Activated T-helper 1 cell treated with Interleukin-2 at 50 U/mL for 16 hours (primary cell): Measurements from ENCODE around the gene GPN3.
A peak's percentile ranks its signal among the peaks of the same experiment; 100 is the strongest.
"Not testable (repeated sequence)": the region's sequence is repeated elsewhere in the genome, so short reads cannot be mapped to it uniquely, and the experiment has no call there.

Experiments used
- DNase-seq: peaks from one replicate; pipeline ENCODE4 v3.0.0-alpha.2; 2020; ENCODE audit warnings: low read depth

The GPN3 gene

DNA sequence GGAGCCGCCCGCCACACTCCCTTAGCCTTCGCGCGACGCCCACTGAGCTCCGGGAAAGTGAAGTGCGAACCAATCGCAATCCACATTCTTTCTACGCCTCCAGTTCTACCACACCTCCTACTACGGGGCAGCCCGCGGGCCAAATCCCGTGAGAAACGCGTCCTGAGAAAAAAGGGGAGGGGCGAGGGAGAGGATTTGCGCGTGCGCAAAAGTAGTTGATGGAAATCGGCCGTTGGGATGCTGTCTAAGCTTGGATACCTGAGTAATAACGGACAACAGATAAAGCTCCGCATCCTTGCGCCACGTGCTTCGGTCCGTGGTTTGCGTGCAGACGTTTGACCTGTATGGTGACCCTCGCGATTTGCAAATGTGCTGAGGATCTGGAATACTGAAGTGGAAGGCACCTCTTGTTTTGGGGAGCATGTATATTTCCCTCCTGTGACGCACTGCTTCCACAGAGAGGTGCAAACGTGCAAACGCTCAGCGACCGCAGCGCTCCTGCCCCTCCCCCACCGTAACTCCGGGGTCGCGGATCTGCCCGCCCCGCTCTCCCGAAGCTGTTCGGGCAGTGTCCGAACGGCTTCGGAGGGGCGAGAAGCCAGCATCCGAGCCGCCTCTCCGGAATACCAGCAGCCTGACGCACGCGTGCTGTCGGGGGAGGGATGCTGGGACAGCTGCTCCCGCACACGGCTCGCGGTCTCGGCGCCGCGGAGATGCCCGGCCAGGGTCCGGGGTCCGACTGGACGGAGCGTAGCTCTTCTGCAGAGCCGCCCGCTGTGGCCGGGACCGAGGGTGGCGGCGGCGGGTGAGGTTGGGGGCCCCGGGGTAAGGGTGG lies at the start of gene GPN3, which contains the start of gene FAM216A:
Gene GPN3, minus strand, starts transcription at position 44 of the 835 bp plus-strand sequence. CDS start 54 bp downstream, outside the sequence.
Gene FAM216A, plus strand, starts transcription at position 632 of the 835 bp plus-strand sequence. Its CDS starts 31 bp downstream, at position 663.
- DNase-seq = peak; percentile 89

DNA sequence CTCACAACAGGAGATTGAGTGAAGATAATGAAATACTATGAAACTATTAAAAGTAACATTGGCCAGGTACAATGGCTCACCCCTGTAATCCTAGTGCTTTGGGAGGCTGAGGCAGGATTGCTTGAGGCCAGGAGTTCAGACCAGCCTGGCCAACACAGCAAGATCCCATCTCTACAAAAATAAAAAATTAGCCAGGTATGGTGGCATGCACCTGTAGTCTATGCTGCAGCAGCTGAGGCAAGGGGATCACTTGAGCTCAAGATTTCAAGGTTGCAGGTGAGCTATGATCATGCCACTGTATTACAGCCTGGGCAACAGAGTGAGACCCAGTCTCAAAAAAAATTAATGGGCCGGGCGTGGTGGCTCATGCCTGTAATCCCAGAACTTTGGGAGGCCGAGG lies 48.9 kb upstream of the GPN3 start:
- no peak for DNase-seq

DNA sequence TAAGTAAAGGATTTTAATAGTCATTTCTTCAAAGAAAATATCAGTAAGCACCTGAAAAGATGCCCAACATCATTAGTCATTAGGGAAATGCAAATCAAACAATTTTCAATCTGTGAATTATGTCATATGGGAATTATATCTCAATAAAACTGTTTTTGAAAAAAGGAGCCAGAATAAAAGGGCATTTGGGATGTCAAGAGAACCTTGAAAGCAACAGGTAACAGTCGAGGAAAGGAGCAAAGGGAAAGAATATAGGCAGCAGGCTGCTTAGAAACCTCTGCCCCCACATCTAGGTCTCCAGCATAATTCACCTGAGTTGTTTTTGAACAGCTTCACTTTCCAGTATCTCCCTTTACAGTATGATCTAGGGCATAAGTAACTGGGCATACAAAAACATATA lies 46.3 kb upstream of the GPN3 start:
- no peak for DNase-seq

DNA sequence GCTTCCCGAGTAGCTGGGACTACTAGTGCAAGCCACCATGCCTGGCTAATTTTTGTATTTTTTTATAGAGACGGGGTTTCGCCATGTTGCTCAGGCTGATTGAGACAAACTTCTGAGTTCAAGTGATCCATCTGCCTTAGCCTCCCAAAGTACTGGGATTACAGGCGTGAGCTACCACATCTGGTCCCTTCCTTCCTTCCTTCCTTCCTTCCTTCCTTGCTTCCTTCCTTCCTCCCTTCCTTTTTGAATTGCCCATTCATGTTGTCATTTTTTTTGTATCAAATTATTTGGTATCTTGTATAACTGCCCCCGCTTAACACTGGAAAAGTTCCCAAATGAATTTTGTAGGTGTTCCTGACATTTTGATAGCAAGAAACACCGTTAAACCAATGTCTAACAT lies 45.8 kb upstream of the GPN3 start:
- DNase-seq = no peak

DNA sequence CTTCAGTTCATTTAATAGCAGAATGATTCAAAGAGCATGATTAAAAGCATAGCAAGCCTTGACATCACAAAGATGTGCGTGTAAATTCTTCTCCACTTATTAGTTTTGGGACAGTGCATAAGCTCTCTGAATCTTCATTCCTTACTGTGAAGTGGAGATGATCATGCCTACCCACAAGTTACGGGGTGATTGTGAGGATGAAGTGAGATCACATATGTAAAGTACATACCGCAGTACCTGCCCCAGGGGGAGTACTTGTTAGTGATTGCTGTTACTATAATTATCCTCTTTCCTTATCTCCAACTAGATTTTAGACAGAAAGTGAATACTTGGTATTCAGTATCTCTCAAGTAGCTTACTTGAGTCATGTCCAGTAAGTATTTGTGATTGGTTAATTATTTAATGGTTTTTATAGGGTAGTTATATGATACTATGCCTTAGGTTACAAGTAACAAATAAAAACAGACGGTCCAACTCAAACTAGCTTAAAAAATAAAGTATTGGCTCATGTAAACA lies 40.1 kb upstream of the GPN3 start:
- DNase-seq = no peak

DNA sequence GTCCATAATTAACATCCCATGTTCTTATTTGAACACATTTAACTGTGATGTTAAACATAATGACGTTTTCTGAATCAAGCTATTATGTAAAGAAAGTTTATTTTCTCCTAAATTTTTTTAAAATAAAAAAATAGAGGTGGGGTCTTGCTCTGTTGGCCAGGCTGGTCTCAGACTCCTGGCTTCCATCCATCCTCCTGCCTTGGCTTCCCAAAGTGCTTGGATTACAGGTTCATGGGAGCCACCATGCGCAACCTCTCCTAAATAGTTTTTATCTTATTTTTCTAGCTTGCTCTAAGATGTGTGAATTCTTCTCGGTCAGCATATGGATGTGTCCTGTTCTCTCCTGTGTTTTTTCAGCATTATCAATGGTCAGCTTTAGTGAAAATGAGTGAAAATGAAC lies 37.3 kb upstream of the GPN3 start:
- DNase-seq = no peak

DNA sequence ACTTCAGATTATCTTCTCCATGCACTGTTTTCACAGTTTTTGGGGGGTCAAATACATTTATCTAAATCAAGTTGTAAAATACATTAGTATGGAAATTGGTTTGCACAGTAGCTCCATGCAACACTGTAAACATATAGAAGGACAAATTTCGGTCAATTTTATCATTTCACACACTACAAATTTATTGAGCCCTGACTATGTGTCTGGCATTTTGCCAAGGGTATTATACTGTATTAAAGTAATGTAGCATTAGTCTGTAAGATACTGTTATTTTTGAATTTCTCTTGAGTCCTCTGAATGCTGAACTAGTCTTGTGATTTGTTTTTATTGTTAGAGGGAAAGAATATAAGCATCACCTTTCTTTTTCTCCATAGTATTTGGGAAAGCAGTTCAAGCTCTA lies 35.4 kb upstream of the GPN3 start:
- no peak for DNase-seq

DNA sequence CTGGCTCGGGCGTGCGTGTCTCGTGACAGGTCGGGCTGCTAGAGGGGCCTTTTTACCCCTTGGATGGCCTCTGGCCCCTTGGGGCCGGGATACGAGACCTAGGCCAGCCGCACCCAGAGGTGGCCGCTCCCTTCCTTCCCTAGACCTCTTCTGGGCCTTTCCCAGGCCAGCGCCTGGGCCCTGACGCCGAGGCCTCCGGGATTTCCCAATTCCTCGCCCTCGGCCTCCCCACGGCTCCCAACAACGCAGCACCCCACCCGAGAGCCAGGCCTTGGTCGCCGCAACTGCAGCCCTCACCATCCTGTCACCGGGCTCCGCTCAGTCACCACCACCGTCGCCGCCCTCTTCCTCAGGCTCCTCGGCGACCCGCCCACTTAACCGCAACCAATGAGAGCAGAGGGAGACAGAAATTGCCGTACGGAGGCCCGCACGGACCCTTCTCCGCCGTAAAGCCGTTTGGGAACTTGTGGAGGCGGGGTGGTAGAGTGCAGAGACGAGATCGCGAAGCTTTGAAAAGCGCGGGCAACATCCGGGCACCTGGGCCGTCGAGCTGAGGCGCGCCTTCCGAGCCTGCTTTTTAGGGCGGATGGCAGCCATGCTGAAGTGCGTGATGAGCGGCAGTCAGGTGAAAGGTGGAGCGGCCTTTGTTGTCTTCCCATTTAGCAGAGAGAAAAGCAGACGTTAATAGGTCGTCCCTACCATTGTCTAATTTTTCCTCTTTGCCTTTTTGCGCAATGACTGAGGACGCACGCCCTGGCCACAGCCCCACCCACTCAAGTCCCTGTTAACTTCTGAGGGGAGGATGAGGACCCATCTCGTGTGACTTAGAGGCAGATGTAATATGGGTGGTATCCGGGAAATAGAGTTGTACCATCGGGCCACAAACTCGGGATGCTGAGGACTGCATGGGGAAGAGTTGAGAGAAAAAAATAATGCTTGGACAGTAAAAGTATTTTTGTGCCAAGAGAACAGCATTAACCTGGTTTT lies 34.0 kb upstream of the GPN3 start, which contains the start of the genes RAD9B and VPS29:
Gene RAD9B, plus strand, starts transcription at position 580 of the 987 bp plus-strand sequence. Its CDS starts 7 bp downstream, at position 587.
Gene VPS29, minus strand, starts transcription at position 360 of the 987 bp plus-strand sequence. Its CDS starts 60 bp downstream, at position 300.
- DNase-seq = peak; percentile 97

DNA sequence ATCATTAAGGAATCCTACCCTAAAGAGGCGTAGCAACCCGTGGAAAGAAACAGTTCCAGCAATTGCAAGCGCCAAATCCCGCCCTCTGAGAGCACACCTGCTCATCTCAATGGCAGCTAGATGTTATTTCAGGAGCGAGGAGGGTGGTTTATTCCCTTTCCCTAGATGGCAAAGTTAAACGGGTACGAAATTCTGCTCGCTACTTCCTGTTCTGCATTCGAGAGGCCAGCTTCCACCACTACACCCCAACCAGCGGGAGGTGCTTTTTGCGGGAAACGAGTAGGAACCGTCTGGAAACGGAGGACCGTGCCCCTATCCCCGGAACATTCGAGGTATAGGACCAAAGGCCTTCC lies 33.3 kb upstream of the GPN3 start:
- no peak for DNase-seq

DNA sequence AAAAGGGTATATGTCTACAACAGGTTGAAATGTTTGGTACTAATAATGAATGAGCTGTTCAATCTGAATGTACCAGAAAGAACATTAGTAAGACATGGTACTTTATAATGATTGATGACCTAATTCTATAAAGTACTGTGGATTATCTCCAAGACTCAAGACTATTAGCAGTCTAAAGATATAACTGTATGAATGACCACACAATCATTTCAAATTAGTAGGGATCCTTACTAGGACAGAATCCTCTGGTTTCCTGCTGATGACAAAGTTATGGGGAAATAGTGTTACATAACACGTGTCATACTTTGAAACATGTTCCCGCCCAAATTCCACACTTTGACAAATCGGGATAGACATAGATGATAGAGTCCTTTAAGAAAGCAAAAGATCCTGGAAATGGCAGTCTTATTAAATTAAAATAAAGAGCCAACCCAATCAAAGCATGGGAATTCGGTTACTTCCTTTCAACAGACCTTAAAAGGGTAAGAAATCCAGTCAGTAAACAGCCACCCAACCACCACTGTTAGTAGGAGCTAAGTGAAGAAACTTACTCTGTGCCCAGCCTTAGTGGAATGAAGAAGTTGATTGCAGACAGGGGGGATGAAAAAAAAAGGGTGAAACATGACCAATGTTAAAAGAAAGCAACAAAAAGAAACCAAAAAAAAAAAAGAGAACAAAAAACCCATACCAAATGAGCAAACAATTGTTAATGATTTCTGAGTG lies 31.1 kb upstream of the GPN3 start:
- DNase-seq = no peak

DNA sequence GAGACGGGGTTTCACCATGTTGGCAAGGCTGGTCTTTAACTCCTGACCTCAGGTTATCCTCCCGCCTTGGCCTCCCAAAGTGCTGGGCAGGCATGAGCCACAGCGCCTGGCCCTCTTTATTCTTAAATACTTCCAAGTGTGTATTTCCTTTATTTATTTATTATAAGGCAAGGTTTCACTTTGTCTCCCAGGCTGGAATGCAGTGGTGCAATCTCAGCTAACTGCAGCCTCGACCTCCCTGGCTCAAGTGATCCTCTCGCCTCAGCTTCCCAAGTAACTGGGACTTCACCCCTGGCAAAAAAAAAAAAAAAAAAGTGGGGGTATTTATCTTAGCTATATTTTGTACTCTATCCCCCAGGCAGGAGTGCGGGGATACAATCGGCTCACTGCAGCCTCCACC lies 7.4 kb upstream of the GPN3 start:
- no peak for DNase-seq

DNA sequence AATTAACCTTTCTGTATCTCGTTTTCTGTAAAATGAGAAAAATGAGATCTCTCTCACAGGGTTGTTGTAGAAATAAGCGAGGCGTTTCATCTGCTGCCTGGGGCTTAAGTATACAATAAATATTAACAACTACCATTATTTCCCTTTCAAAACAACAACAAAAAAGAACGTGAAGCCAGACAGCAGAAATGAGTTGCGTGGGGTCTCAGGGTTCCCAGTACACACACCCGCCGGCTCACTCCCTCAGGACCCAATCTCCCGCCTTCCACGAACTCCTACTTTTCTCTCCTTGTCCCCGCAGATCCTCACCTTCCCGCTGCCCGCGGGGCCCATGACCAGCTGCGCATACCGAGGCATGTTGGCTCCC lies 227 bp downstream of the GPN3 start:
- no peak for DNase-seq

DNA sequence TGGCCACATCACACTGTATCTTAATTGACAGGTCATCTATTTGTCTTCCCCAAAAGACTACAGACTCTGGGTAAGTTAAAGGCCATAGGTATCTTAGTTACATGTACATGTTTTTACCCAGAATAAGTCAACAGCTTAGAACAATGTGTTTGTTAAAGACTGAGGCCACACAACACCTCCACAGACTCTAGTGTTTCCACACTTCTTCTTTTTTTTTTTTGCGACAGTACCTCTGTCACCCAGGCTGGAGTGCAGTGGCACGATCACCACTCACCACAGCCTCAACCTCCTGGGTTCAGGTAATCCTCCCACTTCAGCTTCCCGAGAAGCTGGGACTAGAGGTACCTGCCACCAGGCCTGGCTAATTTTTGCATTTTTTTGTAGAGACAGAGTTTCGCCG lies 1.3 kb downstream of the GPN3 start:
- no peak for DNase-seq

DNA sequence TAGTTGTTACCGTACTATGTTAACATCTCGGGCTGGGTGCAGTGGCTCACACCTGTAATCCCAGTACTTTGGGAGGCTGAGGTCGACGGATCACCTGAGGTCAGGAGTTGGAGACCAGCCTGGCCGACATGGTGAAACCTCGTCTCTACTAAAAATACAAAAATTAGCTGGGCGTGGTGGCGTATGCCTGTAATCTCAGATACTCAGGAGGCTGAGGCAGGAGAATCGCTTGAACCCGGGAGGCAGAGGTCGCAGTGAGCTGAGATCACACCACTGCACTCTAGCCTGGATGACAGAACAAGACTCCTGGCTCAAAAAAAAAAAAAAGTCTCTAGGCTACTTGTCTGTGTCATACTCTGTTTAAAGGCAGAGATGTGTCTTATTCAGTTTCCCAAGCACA lies 2.3 kb downstream of the GPN3 start:
- DNase-seq = not testable (repeated sequence)

DNA sequence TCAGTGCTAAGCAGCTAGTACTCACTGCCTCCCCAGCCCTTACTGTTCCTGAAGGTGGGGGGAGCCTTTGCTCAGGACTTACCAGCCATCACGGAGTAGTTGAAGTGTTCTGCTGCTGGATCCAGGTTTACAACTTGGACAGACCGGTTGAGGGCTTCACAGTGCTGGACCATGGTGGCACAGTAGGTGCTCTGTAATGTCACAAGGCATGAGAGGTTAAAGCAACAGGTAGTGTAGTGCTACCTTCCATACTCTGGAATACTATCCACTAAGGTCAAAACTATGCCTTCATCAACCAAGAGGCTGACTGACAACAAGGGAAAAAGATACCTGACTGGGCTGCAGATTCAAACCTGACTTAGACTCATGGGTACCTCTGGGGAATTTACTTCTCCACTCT lies 3.0 kb downstream of the GPN3 start:
- no peak for DNase-seq

DNA sequence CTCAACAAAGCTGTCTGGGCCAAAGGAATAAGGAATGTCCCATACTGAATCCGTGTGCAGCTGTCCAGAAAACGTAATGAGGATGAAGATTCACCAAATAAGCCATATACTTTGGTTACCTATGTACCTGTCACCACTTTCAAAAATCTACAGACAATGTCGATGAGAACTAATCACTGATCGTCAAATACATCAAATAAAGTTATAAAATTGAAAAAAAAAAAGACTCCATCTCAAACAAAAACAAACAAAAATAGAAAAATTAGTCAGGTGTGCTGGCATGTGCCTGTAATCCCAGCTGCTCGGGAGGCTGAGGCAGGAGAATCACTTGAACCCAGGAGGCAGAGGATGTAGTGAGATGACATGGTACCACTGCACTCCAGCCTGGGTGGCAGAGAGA lies 6.9 kb downstream of the GPN3 start:
- not testable (repeated sequence) for DNase-seq

DNA sequence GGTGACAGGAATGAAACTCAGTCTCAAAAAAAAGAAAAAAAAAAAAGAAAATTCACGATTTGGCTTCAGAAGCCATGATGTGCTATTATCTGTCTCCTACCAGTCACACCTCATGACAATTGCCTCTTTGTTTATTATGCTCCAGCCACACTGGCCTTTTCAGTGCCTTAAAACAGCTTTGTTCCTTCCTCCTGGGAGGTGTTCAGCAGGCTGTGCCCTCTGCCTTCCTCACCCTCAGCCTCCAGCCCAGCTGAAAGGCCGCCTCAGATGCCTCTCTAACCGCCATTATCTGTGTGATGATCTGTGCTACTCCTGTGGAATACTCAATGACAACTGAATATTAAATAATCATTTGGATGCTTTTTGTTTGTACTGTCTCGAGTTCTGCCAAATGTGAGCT lies 9.3 kb downstream of the GPN3 start:
- DNase-seq = no peak

DNA sequence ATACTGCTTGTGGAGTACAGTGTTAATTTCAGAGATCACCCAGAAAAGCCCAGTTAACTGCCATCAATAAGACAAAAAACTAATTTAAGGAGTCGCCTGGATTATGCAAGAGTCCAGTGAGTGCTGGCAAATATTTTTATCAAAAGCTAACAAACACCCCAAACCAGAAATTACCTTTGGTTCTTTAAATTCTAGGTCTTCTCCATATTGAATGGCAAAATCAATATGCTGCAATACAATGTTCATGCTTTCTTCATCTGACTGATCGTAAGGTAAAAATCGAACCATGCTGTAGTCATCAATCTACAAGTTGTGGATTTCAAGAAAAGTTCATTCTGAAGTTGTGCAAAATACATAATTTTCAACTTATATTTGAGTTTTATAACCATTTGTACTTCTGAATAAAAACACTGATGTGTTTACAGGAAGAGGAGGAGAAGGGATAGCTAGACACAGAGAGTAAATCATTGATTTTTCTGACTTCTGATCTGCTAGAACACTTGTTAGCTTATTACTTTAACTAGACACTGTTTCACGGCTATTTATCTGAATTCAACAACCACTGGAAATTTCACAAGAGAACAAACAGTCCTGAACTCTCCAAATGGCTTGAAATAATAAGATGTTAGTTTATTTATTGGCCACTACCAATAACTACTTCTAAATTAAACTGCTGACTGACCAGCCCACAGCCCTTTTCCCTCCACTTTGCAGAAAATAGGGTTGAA lies 14.3 kb downstream of the GPN3 start:
- no peak for DNase-seq

DNA sequence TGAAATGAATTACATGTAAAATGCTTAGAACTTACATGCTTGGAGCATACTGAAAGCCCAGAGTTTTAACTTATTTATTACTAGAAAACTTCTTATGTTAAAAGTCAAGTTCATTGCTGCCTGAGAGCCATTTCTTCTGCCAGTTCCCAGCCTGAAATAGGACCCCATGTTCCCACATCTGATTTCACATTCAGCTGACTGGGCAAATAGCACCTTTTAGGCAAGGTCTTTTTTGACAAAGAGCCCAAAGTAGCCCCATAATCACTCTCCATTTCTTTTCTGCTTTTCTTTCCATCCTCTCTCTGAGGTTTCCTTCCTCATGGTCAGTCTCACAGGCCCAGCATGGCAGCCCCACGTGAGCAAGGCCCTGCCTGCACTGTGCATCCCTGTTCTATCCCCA lies 16.8 kb downstream of the GPN3 start:
- no peak for DNase-seq

DNA sequence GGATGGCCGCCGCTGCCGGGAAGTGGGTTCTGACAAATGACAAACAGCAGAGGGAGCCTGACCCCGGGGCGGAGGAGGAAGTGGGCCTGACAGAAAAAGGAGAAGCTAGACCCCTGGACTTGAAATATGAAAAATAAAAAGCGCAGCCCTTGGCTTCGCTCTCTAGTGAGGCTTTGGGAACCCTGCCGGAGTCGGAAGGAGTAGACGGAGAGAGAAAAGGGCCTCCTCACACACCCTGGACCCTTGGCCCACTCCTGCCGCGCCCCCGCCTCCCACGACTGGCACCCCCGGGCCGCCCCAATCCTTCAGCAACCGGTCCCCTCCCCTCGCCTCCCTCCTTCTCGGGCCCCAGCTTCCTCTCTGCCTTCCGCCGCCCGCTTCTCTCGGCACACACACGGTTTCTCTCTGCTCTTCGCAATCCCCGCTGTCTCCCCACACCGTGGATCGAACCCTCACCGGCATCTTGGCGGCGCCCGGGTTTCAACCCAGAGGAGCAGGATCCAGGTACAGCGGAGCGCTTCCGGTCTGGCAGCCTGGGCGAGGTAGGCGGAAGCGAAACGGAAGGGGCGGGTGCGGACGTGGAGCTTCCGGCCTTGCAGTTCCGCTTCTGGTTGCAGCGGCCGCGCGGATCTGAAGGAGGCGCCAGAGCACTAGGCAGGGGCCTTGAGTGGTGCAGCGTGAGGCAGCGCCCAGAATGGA lies 18.1 kb downstream of the GPN3 start, which contains the start of gene ARPC3:
Gene ARPC3, minus strand, starts transcription at position 539 of the 699 bp plus-strand sequence. Its CDS starts 77 bp downstream, at position 462.
- DNase-seq = peak; percentile 91
